HepG2 (cell line): Measurements from ENCODE around the gene GPBP1. TPM values are rescaled to one million over a fixed set of nuclear protein-coding genes. Genes with fewer than 3 reads are reported as not detected.

Source experiments
- ARNT ChIP-seq: fragments of 450-650 bp; IDR thresholded peaks from 2 replicates; pipeline ENCODE4 v1.6.1; 2017
- ARNTL ChIP-seq: sonication (generic); formaldehyde crosslinking; IDR thresholded peaks from 2 replicates; pipeline ENCODE4 v1.4.0; 2020; ENCODE audit warnings: mild to moderate bottlenecking, missing genetic modification reagents
- ATF3 ChIP-seq: sonication (generic); formaldehyde crosslinking; IDR thresholded peaks from 2 replicates; pipeline ENCODE4 v1.4.0; 2020; ENCODE audit warnings: missing genetic modification reagents
- ATF4 ChIP-seq, 2 experiments: fragments of 450-650 bp in 1 of 2; sonication (generic) in 1 of 2; formaldehyde crosslinking; IDR thresholded peaks; 2 replicates each; pipeline versions ENCODE4 v1.5.0 to v1.8.0; 2020 to 2022; ENCODE audit warnings: mild to moderate bottlenecking in 1 of 2, missing genetic modification reagents in 1 of 2
- ELK4 ChIP-seq: sonication (generic); formaldehyde crosslinking; IDR thresholded peaks from 2 replicates; pipeline ENCODE4 v1.9.0; 2021; ENCODE audit warnings: missing genetic modification reagents, borderline replicate concordance
- FOXK2 ChIP-seq: fragments of 450-650 bp; IDR thresholded peaks from 2 replicates; pipeline ENCODE4 v1.6.1; 2016
- HNRNPUL1 ChIP-seq: fragments of 200-400 bp; formaldehyde crosslinking; IDR thresholded peaks from 2 replicates; pipeline ENCODE4 v1.6.1; 2017; ENCODE audit warnings: low read depth, mild to moderate bottlenecking, low read length, moderate library complexity
- KAT7 ChIP-seq: IDR thresholded peaks from 2 replicates; pipeline ENCODE4 v1.6.1; 2018; ENCODE audit warnings: borderline replicate concordance, missing compliant biosample characterization
- KDM6A ChIP-seq: IDR thresholded peaks from 2 replicates; pipeline ENCODE4 v1.6.1; 2016; ENCODE audit warnings: low read depth
- MXD1 ChIP-seq: sonication (generic); formaldehyde crosslinking; IDR thresholded peaks from 2 replicates; pipeline ENCODE4 v1.4.0; 2020; ENCODE audit warnings: mild to moderate bottlenecking, missing genetic modification reagents
- REXO4 ChIP-seq: sonication (generic); formaldehyde crosslinking; IDR thresholded peaks from 2 replicates; pipeline ENCODE4 v1.8.0; 2022; ENCODE audit warnings: missing genetic modification reagents, mild to moderate bottlenecking, borderline replicate concordance
- SIX4 ChIP-seq: sonication (generic); formaldehyde crosslinking; IDR thresholded peaks from 2 replicates; pipeline ENCODE4 v1.4.0; 2020; ENCODE audit warnings: missing genetic modification reagents
- ZNF282 ChIP-seq: fragments of 450-650 bp; IDR thresholded peaks from 2 replicates; pipeline ENCODE4 v1.6.1; 2018; ENCODE audit not compliant: partially characterized antibody
- ZNF382 ChIP-seq: sonication (generic); formaldehyde crosslinking; IDR thresholded peaks from 2 replicates; pipeline ENCODE4 v1.5.0; 2020; ENCODE audit warnings: missing genetic modification reagents, mild to moderate bottlenecking, borderline replicate concordance
- ZNF510 ChIP-seq: sonication (generic); formaldehyde crosslinking; IDR thresholded peaks from 2 replicates; pipeline ENCODE4 v1.4.0; 2020; ENCODE audit warnings: low read depth, mild to moderate bottlenecking, missing genetic modification reagents
- ZNF512 ChIP-seq: sonication (generic); formaldehyde crosslinking; IDR thresholded peaks from 2 replicates; pipeline ENCODE4 v1.4.0; 2020; ENCODE audit warnings: mild to moderate bottlenecking, missing genetic modification reagents
- ZNF513 ChIP-seq: sonication (generic); formaldehyde crosslinking; conservative IDR thresholded peaks from 2 replicates; pipeline ENCODE4 v1.5.0; 2020; ENCODE audit warnings: missing genetic modification reagents
- ZNF7 ChIP-seq: IDR thresholded peaks from 2 replicates; pipeline ENCODE4 v1.6.1; 2016; ENCODE audit warnings: missing biosample characterization, missing genetic modification reagents
- ZNF749 ChIP-seq: sonication (generic); formaldehyde crosslinking; IDR thresholded peaks from 2 replicates; pipeline ENCODE4 v1.8.0; 2022; ENCODE audit warnings: mild to moderate bottlenecking, missing genetic modification reagents, moderate library complexity, borderline replicate concordance
- ZXDC ChIP-seq: sonication (generic); formaldehyde crosslinking; IDR thresholded peaks from 2 replicates; pipeline ENCODE4 v1.5.0; 2020; ENCODE audit warnings: mild to moderate bottlenecking, missing genetic modification reagents
- polyA plus RNA-seq, 8 experiments: library from polyadenylated mRNA; depleted of rRNA in 3 of 8; stranded (reverse) in 7 of 8; unstranded in 1 of 8; fragments of >200 nt; fragmentation: Illumina TruSeq in 4 of 8; extraction: Trizol in 4 of 8; gene quantifications; 2 replicates each; pipeline versions ENCODE4 v1.2.1 to v1.2.3, GENCODE V29; 2011 to 2016; ENCODE audit warnings: low read depth in 4 of 8, missing spikeins in 1 of 8, mixed read lengths in 1 of 8; ENCODE audit not compliant: insufficient read depth in 1 of 8
- total RNA-seq, 5 experiments: library from RNA; depleted of rRNA; stranded (reverse); fragments of >200 nt; fragmentation: Illumina TruSeq; extraction: Trizol; gene quantifications; 2 replicates each; pipeline ENCODE4 v1.2.3, GENCODE V29; 2016; ENCODE audit warnings: low read depth in 1 of 5

GPBP1 gene
- total and polyA plus RNA-seq, 2 of the 13 experiments (the other 11 are each of a cell fraction or from before 2014, with no cell fraction given), result 27.1 to 72.2 TPM

- TF ChIP-seq ZNF749 (CRISPR knock-in tag) (0 out of 2 replicates have a peak, but pooled peaks have one; percentile 64), ZXDC (CRISPR knock-in tag) (peak; percentile 89), ZNF513 (no peak), MXD1 (CRISPR knock-in tag) (peak; percentile 47), ARNT (no peak), ELK4 (CRISPR knock-in tag) (no peak), ZNF512 (CRISPR knock-in tag) (no peak), ATF3 (CRISPR knock-in tag) (peak; percentile 81), KAT7 (CRISPR knock-in tag) (peak; percentile 90; the same call in 1 of the 2 replicates), ZNF510 (CRISPR knock-in tag) (no peak), ARNTL (peak; percentile 42; the same call in 1 of the 2 replicates), KDM6A (no peak), REXO4 (CRISPR knock-in tag) (no peak), ZNF382 (no peak), HNRNPUL1 (no peak), ZNF282 (no peak), FOXK2 (no peak), ATF4 (CRISPR knock-in tag; IDR thresholded peaks at IDR 0.05) (peak in 1 of 2 experiments; percentile 57; a peak in 2 of 4 replicates), SIX4 (CRISPR knock-in tag) (no peak), ZNF7 (CRISPR knock-in tag) (no peak)
These were observed at the start of gene GPBP1 (continued) for GRCh38 chr5:57173319-57174127.
